CD1c-positive myeloid dendritic cell (primary cell): ENCODE results near the gene SNX8.
"Not testable (repeated sequence)": the region's sequence is repeated elsewhere in the genome, so short reads cannot be mapped to it uniquely, and the experiment has no call there.

ENCODE experiments used
- DNase-seq: peaks from one replicate; pipeline ENCODE4 v3.0.0-alpha.2; 2016; ENCODE audit errors: extremely low spot score

Gene SNX8, protein sequence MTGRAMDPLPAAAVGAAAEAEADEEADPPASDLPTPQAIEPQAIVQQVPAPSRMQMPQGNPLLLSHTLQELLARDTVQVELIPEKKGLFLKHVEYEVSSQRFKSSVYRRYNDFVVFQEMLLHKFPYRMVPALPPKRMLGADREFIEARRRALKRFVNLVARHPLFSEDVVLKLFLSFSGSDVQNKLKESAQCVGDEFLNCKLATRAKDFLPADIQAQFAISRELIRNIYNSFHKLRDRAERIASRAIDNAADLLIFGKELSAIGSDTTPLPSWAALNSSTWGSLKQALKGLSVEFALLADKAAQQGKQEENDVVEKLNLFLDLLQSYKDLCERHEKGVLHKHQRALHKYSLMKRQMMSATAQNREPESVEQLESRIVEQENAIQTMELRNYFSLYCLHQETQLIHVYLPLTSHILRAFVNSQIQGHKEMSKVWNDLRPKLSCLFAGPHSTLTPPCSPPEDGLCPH

DNA sequence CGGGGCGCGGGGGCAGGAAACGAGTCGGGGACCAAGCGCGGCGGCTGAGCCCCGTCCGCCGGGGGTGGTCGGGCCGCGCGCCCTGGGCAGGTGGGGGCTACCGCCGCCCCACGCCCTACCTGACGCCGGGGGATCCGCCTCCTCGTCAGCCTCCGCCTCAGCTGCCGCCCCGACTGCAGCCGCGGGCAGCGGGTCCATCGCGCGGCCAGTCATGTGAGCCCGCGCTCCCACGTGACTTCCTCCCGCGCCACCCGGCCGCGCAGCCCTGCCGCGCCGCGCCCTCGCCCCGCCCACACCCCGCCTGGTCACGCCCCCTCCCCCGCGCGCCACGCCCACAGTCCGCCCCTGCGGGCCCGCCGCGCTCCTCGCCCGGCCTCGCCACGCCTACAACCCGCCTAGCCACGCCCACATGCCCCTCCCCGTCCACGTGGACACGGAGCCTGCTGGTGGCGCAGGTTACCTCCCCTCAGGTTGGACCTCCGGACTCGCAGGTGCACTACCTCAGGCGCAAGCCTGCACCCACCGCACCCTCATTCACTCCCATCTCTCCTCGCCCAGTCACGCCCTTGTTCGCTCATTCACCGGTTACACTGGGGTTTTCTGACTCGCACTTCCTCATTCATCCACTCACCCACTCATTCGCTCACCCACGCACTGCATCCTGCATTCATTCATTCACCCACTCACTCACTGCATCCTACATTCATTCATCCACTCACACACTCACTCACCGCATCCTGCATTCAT is at the start of gene SNX8:
Gene SNX8, minus strand, starts transcription at position 233 of the 747 bp plus-strand sequence. Its CDS starts 20 bp downstream, at position 213.
- DNase-seq = peak; percentile 96

DNA sequence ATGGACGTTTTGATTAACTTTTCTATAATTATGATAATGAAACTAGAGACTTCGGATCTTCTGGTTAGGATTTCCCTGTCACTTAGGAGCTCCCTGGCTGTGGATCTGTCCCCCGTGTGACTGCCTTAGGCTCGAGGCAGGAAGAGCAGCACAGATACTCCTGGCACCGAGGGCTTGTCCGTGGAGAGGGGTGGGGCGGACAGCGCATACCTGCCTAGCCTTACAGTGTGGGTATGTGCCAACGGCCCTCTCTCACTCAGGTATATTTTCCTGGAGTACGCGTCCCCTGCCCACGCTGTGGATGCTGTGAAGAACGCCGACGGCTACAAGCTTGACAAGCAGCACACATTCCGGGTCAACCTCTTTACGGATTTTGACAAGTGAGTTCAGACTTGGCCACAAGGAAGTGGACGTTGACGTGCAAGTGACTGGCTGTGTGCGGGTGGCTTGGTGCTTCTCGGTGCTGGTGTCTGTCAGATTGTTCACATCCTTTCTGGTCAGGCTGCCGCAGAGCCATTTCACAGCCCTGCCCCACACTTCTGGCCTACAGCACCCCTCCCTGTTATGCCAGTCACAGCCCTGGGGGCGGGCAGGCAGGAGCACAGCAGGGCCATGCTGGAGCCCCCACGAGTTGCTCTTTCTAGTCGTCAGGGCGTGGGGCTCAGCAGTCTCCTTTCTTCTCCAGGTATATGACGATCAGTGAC is 48.3 kb upstream of the SNX8 start:
- no peak for DNase-seq

DNA sequence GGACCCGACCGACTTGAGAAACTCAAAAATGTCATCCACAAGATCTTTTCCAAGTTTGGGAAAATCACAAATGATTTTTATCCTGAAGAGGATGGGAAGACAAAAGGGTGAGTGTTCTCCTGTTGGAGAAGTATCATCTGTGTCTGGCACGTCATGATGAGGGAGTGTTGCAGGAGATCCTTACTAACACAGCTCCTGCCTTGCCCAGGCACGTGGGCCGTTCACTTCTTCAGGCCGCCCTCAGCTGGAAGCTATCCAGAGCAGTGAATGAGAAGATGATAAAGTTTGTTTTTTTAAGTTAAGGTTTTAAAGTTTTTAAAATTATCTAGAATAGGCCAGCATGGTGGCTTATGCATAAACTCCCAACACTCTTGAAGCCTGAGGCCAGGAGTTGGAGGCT is 46.6 kb upstream of the SNX8 start:
- no peak for DNase-seq

DNA sequence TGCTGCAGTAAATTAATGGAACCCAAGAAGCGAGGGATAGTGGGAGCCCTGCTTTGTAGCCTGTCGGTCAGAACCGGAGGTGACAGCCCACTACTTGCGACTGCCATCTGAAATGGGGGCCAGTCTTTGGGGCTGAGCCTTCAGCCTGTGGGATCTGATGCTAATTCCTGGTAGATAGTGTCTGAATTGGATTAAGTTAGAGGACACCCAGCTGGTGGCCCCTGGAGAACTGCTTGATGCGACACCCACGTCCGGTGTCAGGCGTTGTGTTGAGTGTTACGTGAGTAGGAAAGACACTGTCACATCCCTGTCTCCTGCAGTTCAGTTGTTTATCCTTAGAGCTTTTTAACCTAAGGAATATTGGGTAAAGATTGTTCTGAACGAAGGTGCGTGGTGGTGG is 45.4 kb upstream of the SNX8 start:
- DNase-seq = no peak

DNA sequence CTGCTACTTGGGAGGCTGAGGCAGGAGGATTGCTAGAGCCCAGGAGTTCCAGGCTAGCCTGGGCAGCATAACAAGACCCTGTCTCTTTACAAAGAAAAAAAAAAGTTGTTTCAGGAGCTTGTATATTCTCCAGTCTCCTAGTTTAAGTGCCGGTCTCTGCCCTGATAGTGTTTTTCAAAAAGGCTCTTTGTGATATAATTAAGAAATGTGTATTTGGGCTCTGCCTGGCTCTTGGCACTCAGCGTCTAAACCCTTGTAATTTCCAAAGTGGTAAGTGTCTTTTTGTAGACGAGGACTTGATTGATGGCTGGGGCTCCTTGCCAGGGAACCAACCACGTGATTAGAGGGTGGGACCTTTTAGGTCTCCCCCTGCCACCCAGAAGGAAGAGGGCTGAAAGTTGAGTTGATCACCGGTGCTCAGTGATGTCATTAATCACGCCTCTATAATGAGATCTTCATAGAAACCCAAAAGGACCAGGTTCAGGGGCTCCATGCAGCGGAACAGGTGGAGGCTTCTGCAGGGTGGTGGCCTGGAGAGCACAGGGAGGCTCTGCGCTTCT is 44.8 kb upstream of the SNX8 start:
- DNase-seq = no peak

DNA sequence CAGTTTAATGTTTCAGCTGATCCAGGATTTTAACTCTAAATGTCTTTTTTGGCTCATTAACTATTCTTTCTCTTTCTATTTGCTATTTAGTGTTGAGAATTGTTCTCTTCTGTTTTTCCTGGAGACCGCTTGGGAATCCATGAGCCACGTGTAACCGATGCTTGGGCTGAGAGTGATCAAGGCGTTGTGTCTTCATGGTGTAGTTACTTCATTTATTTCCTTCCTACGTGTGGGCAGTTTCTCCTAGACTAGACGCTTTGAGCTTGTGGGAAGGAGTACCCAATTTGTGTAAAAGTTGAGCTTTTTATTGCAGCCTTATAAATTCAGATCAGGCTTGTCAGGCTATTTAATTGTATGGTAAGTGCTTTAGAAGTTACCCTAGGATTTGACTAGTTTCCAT is 43.3 kb upstream of the SNX8 start:
- DNase-seq = peak; percentile 17

DNA sequence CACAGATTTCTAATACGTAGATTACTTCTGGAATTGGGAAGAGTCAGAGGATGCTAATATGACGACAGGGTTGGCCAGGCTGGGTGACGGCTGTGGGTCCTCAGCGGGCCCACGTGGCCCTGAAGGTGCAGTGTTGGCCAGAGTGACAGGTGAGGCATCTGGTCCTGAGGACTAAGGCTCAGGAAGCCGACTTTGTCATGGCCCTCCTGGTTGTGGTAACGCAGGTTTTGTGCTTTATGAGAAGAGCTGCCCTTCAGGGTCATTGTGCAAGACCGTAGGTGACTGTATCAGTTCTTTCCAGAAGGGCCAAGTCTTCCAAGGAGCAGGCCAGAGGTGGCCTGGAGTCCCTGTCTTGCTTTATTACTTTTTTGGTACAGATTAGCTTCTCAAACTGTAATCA is 42.9 kb upstream of the SNX8 start:
- no peak for DNase-seq

DNA sequence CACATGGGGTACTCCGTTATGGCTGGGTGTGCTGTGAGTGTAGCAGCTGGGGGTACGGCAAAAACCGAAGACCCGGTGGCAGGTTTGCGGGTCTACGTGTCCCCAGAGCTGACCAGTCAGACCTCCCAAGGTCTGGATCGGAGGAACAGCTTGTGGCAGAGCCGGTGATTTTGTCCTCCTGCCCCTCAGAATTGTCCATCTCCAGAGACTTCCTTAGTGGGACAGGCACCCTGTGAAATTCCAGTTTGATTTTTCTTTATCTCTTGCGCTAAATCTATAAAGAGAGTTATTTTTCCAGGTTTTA is 41.4 kb upstream of the SNX8 start:
- no peak for DNase-seq

DNA sequence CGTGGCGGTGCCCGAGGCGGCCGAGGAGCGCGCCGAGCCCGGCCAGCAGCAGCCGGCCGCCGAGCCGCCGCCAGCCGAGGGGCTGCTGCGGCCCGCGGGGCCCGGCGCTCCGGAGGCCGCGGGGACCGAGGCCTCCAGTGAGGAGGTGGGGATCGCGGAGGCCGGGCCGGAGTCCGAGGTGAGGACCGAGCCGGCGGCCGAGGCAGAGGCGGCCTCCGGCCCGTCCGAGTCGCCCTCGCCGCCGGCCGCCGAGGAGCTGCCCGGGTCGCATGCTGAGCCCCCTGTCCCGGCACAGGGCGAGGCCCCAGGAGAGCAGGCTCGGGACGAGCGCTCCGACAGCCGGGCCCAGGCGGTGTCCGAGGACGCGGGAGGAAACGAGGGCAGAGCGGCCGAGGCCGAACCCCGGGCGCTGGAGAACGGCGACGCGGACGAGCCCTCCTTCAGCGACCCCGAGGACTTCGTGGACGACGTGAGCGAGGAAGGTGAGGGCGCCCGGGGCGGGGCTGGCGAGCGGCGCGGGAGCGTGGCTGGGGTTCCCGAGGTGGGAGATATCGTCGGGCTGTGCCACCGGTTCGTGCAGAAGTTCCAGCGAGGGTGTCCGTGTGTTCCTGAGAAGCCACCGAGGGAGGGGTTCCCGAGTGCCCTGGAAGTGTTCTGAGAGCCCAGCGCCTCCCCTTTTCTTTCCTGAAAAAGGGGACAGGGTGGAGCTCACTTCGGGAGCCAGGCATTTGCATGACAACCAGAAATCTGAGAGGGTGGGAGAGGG is 40.9 kb upstream of the SNX8 start:
- DNase-seq = peak; percentile 35

DNA sequence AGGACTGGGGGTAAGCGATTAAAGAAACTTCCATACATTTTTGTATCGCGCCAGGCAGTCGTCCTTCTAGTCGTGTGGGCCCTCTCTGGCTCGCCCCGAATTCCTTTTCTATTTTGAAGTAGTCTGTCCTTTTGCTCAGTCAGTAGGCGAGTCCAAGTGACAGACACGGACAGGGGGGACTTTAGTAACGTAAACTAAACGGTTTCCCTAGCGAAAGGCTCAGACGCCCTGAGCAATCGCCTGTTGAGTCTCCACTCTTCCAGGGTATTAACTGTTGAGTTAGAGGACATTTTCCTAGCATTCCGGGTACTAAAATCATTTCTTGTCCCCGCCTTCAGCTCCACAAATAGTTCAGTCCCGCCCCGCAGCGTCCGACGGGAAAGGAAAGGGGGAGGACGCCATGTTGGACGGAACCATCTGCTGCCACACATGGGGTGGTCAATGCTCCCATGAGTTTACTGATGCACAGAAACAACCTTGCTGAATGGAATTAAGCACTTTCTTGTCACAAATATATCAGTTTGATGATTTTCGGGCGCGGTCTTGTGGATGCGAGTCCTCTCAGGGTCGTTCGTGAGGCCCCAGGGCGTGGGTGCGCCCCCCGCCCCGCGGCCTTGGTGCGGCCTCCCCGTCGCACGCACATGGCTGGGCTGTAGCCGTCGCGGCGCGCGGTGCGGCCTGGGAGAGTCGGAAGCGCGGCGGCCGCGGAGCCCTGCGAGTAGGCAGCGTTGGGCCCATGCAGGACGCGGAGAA is 40.1 kb upstream of the SNX8 start, which contains the start of gene EIF3B:
Gene EIF3B, plus strand, starts transcription at position 642 of the 753 bp plus-strand sequence. Its CDS starts 95 bp downstream, at position 737.
- DNase-seq = peak; percentile 96

DNA sequence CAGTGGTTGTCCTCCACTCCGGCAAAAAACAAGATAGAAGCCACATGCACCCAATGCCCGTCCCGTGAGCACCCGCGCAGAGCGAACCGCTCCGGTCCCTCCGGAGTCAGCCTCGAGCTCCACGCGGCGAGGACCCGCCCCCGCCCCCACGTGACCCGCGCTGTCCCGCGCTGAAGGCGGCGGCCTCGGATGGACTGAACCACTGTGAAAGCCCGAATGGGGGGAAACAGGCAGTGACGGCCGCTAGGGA is 39.6 kb upstream of the SNX8 start:
- DNase-seq = peak; percentile 93

DNA sequence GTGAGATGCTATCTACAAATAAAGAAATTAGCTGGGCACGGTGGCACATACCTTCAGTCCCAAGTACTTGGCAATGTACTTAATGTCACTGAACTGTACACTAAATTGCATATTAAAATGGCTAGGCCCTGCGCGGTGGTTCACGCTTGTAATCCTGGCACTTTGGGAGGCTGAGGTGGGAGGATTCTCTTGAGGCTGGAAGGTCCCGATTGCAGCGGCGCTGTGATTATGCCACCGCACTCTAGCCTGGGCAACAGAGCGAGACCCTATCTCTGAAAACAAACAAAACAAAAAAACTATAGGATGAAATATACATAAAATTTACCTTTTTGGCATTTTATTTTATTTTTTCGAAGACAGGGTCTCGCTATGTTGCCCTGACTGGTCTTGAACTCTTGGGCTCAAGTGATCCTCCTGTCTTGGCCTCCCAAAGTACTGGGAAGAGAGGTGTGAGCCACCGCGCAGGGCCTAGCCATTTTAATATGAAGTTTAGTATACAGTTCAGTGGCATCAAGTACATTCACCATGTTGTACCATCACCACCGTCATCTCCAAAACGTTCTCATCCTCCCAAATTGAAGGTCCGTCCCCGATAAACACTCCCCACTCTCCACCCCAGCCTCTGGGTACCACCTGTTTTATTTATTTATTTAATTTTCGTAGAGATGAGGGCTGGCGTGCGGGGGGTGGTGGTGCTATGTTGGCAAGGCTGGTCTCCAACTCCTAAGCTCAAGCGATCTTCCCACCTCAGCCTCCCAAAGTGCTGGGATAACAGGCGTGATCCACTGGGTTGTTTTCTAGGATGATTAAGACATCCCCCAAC is 39.1 kb upstream of the SNX8 start:
- DNase-seq = no peak

DNA sequence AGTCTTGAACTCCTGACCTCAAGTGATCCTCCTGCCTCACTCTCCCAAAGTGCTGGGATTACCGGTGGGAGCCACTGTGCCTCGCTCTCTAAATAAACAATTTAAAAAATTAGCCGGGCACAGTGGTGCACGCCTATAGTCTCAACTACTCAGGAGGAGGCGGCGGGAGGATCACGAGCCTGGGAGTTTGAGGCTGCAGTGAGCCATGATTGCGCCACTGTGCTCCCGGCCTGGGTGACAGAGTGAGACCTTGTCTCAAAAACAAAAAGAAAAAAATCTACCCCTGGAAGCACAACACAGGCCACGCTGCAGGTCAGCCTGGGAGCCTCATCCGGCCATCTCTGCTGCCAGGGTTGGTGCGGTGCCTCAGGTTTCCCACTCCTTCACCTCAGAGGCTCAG is 36.6 kb upstream of the SNX8 start:
- DNase-seq = no peak

DNA sequence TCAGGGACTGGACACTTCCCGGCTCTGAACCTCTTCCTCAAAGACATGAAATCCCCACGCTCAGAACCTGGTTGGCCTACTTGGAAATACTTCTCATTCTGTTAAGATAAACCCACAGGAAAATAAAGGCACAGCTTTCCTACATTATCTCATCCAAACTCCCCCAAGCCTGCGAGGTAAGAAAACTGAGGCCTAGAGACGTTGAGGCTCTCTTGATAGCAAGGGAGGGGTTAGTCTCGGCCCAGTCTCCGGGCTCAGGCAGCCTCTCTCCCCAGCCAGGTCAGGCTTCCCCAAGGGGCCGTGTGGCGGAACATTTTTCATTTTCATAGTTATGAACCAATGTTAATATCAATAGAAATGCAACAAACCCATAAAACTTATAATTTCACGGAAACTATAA is 35.8 kb upstream of the SNX8 start:
- DNase-seq = no peak

DNA sequence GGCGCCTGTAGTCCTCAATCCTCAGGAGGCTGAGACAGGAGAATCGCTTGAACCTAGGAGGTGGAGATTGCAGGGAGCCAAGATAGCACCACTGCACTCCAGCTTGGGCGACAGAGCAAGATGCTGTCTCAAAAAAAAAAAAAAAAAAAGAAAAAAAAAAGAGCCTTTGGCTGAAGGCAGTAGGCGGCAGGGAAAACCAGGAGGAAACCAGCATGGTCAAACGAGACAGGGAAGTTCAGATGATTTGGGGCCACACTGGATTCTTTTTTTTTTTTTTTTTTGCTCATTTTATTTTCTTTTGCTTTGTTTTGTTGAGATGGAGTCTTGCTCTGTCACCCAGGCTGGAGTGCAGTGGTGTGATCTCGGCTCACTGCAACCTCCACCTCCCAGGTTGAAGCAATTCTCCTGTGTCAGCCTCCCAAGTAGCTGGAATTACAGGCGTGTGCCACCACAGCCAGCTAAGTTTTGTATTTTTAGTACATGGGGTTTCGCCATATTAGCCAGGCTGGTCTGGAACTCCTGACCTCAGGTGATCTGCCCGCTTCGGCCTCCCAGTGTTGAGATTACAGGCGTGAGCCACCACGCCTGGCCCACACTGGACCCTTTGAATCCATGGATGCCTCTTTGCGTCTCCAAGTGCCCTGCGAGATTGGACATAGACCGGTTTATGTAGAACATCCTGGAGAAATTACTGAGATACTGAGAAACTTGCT is 33.3 kb upstream of the SNX8 start:
- DNase-seq = not testable (repeated sequence)

DNA sequence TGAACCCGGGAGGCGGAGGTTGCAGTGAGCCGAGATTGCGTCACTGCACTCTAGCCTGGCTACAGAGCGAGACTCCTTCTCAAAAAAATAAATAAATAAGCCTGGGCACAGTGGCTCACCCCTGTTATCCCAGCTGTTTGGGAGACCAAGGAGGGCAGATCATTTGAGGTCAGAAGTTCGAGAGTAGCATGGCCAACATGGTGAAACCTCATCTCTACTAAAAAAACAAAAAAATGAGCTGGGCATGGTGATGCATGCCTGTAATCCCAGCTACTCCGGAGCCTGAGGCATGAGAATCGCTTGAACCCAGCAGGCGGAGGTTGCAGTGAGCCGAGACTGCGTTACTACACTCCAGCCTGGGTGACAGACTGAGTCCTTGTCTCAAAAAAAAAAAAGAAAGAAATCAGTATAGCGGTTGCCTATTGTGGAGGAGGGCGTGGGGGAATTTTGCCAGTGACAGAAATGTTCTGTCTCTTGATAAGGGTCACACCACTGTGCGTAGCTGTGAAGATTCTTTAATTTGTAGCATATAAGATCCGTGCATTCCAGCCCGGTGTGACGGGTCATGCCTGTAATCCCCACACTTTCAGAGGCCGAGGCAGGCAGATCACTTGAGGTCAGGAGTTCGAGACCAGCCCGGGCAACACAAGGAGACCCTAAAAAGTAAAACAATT is 22.5 kb upstream of the SNX8 start:
- no peak for DNase-seq

DNA sequence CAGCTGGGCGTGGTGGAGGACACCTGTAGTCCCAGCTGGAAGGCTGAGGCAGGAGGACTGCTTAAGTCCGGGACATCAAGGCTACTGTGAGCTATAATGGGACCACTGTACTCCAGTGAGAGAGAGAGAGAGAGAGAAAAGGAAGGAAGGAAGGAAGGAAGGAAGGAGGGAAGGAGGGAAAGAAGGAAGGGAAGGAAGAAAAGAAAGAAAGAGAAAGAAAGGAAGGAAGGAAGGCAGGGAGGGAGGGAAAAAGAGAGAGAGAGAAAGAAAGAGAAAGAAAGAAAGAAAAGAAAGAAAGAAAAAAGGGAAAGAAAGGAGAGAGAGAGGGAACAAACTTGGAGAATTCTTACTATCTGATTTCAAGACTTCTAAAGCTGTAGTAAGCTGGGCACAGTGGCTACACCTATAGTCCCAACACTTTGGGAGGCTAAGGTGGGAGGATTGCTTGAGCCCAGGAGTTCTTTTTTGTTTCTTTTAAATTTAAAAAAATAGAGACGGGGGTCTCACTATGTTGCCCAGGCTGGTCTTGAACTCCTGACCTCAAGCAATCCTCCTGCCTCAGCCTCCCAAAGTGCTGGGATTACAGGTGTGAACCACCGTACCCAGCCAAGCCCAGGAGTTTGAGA is 18.5 kb upstream of the SNX8 start:
- DNase-seq = not testable (repeated sequence)

DNA sequence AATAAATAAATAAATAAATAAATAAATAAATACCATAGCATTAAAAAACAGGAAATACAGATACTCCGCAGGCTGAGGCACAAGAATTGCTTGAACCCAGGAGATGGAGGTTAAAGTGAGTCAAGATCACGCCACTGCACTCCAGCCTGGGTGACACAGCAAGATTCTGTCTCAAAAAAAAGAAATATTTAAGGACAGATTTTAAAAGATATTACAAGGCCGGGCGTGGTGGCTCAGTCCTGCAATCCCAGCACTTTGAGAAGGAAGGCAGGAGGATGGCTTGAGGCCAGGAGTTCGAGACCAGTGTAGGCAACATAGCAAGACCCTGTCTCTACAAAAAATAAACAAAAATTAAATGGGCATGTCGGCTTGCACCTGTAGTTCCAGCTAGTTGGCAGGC is 17.5 kb upstream of the SNX8 start:
- peak; percentile 44 for DNase-seq
